Breast epithelium (tissue), 4 donors: ENCODE data around the gene AP5S1. TPM values are rescaled to one million over a fixed set of nuclear protein-coding genes. Genes with fewer than 3 reads are reported as not detected.
A peak's percentile ranks its signal among the peaks of the same experiment; 100 is the strongest.

Experiments used
- DNase-seq, 2 donors: peaks; one replicate each; pipeline ENCODE4 v3.0.0-alpha.2; 2019; ENCODE audit warnings: low spot score in 2 of 2
- H3K27ac ChIP-seq, 2 donors: fragments of 200-600 bp; sonication (generic) in 1 of 2; one replicate each; pipeline ENCODE4 v1.5.1; 2016 to 2019; ENCODE audit warnings: mild to moderate bottlenecking in 1 of 2
- H3K27me3 ChIP-seq, 2 donors: fragments of 200-600 bp; sonication (generic) in 1 of 2; one replicate each; pipeline versions ENCODE4 v1.5.1 to v1.6.0; 2017 to 2019; ENCODE audit warnings: control low read depth in 1 of 2, mild to moderate bottlenecking in 1 of 2
- H3K36me3 ChIP-seq: fragments of 200-600 bp; one replicate; pipeline ENCODE4 v1.5.1; 2019
- H3K4me1 ChIP-seq, 2 donors: fragments of 200-600 bp; sonication (generic); one replicate each; pipeline ENCODE4 v1.5.1; 2016 to 2019; ENCODE audit warnings: control low read depth in 1 of 2
- H3K4me3 ChIP-seq, 3 donors: fragments of 200-600 bp; sonication (generic); 1 replicate in 2 of 3; 2 replicates in 1 of 3; pipeline ENCODE4 v1.5.1; 2016 to 2019; ENCODE audit warnings: mild to moderate bottlenecking in 3 of 3, moderate library complexity in 2 of 3
- H3K9me3 ChIP-seq, 2 donors: fragments of 200-600 bp; sonication (generic) in 1 of 2; one replicate each; pipeline ENCODE4 v1.5.1; 2016 to 2019; ENCODE audit warnings: control low read depth in 1 of 2
- CTCF ChIP-seq, 3 donors: fragments of 450-650 bp; IDR thresholded peaks; one replicate each; pipeline ENCODE4 v1.5.1; 2016 to 2017; ENCODE audit warnings: antibody characterized with exemption in 3 of 3, mild to moderate bottlenecking in 3 of 3, moderate library complexity in 3 of 3
- POLR2A ChIP-seq: fragments of 450-650 bp; IDR thresholded peaks from one replicate; pipeline ENCODE4 v1.6.1; 2016; ENCODE audit warnings: antibody characterized with exemption, mild to moderate bottlenecking, moderate library complexity
- POLR2AphosphoS5 ChIP-seq, 3 donors: sonication (generic); formaldehyde crosslinking; IDR thresholded peaks; one replicate each; pipeline ENCODE4 v1.6.1; 2017; ENCODE audit warnings: antibody characterized with exemption in 3 of 3
- intact Hi-C: fragments of 100-400 bp; cut with DNase I; formaldehyde crosslinking; loops from one replicate; pipeline ENCODE4 v1.15.1; 2023; ENCODE audit warnings: low total_unique reads
- total RNA-seq, 3 donors: library from RNA; depleted of rRNA; stranded (reverse); fragments of >200 nt; gene quantifications; one replicate each; pipeline ENCODE4 v1.1.0, GENCODE V29; 2016

The AP5S1 gene
- total RNA-seq, 3 donors from 2014 or later: 11.1 to 13.8 (median 11.8) TPM

- H3K9me3 ChIP-seq: no peaks in the 10 kb centered on the region
- no peaks in the 10 kb centered on the region for H3K36me3 ChIP-seq
- intact Hi-C loops: no loop called here
- no peak overlapping the region for H3K4me3 ChIP-seq
- H3K4me1 ChIP-seq: peaks cover 0 to 8% of the 10 kb centered on the region in 2 donors
- no peak for DNase-seq
- TF ChIP-seq CTCF (IDR thresholded peaks at IDR 0.05) (no peak), POLR2A (no peak), POLR2AphosphoS5 (IDR thresholded peaks at IDR 0.05) (no peak)
- H3K27me3 ChIP-seq: no peaks in the 10 kb centered on the region
- no peak overlapping the region for H3K27ac ChIP-seq
These were observed 53.2 kb downstream of the AP5S1 start for GRCh38 chr20:3873507-3873906.

- no peaks in the 10 kb centered on the region for H3K9me3 ChIP-seq
- H3K27me3 ChIP-seq: no peaks in the 10 kb centered on the region
- H3K36me3 ChIP-seq: no peaks in the 10 kb centered on the region
- DNase-seq: no peak
- H3K4me1 ChIP-seq: peaks cover 0 to 8% of the 10 kb centered on the region in 2 donors
- intact Hi-C loops: no loop called here
- H3K4me3 ChIP-seq: no peak overlapping the region
- TF ChIP-seq POLR2A (no peak), POLR2AphosphoS5 (IDR thresholded peaks at IDR 0.05) (no peak), CTCF (IDR thresholded peaks at IDR 0.05) (no peak)
- peak overlapping the region; percentile 28 to 42 for H3K27ac ChIP-seq
These were observed 54.0 kb downstream of the AP5S1 start for GRCh38 chr20:3874194-3874844.

GRCh38 chr20:3875378-3875974 is 55.1 kb downstream of the AP5S1 start:
- TF ChIP-seq CTCF (IDR thresholded peaks at IDR 0.05) (no peak), POLR2A (no peak), POLR2AphosphoS5 (IDR thresholded peaks at IDR 0.05) (no peak)
- Histone ChIP-seq H3K36me3 (no peaks in the 10 kb centered on the region), H3K9me3 (no peaks in the 10 kb centered on the region), H3K27me3 (no peaks in the 10 kb centered on the region), H3K27ac (no peak overlapping the region), H3K4me1 (peaks cover 0 to 8% of the 10 kb centered on the region in 2 donors), H3K4me3 (no peak overlapping the region)
- no peak for DNase-seq
- intact Hi-C loops: no loop called here

- intact Hi-C loops: no loop called here
- H3K4me1 ChIP-seq: peaks cover 0 to 8% of the 10 kb centered on the region in 2 donors
- DNase-seq: no peak
- H3K27ac ChIP-seq: no peak overlapping the region
- H3K9me3 ChIP-seq: no peaks in the 10 kb centered on the region
- H3K4me3 ChIP-seq: no peak overlapping the region
- H3K27me3 ChIP-seq: no peaks in the 10 kb centered on the region
- H3K36me3 ChIP-seq: no peaks in the 10 kb centered on the region
- TF ChIP-seq POLR2A (no peak), CTCF (IDR thresholded peaks at IDR 0.05) (no peak), POLR2AphosphoS5 (IDR thresholded peaks at IDR 0.05) (no peak)
These were observed 55.7 kb downstream of the AP5S1 start for GRCh38 chr20:3876000-3876399.

GRCh38 chr20:3876676-3877075 is 56.3 kb downstream of the AP5S1 start:
- no peaks in the 10 kb centered on the region for H3K9me3 ChIP-seq
- TF ChIP-seq POLR2AphosphoS5 (IDR thresholded peaks at IDR 0.05): no peak
- no peak for TF ChIP-seq CTCF (IDR thresholded peaks at IDR 0.05)
- TF ChIP-seq POLR2A: no peak
- no peak overlapping the region for H3K4me3 ChIP-seq
- intact Hi-C loops: no loop called here
- no peaks in the 10 kb centered on the region for H3K36me3 ChIP-seq
- no peak for DNase-seq
- H3K4me1 ChIP-seq: peaks cover 0 to 8% of the 10 kb centered on the region in 2 donors
- H3K27me3 ChIP-seq: no peaks in the 10 kb centered on the region
- no peak overlapping the region for H3K27ac ChIP-seq
